ENCODE results near the gene SLC7A4. TPM values are rescaled to one million over a fixed set of nuclear protein-coding genes. Genes with fewer than 3 reads are reported as not detected.

SLC7A4 gene
- total RNA-seq, 1 experiment from 2014 or later = not detected

DNA sequence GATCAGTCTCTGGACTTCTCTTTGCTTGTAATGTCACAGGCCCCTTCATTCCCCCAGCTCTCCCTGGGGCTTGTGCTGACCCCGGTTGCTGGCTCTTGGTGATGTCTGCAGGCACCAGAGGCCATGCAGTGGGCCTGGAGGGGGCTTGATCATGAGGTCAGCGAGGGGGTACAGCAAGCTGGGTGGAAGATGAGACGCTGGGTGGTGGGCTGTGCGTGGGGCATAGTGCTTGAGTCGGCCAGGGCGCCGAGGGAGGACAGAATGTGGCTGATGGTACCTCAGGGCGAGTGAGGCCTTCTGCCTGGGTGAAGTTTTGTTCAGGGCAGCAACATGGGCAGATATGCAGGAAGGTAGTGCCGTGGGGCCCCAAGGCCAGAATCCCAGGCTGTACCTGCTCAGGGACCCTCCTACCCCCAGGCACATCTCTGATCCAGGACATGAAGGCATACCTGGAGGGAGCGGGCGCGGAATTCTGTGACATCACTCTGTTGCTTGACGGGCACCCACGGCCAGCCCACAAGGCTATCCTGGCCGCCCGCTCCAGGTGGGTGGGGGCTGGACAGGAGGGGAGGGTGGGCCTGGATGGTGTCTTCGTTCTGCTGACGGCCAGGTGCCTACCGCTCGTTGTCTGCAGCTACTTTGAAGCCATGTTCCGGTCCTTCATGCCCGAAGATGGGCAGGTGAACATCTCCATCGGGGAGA is 36.9 kb downstream of the SLC7A4 start:
- in situ Hi-C loops (cut with HindIII; ENCODE audit: low pct_unique_long_range_greater_than_20kb, low sequenced_read_pairs) = no loop called here
- no peak for DNase-seq (ENCODE audit: low read depth)

- no peak for DNase-seq (ENCODE audit: low read depth)
- in situ Hi-C loops (cut with HindIII; ENCODE audit: low pct_unique_long_range_greater_than_20kb, low sequenced_read_pairs) = no loop called here
Measured at GRCh38 chr22:20994902-20995241, 37.5 kb downstream of the SLC7A4 start.

DNA sequence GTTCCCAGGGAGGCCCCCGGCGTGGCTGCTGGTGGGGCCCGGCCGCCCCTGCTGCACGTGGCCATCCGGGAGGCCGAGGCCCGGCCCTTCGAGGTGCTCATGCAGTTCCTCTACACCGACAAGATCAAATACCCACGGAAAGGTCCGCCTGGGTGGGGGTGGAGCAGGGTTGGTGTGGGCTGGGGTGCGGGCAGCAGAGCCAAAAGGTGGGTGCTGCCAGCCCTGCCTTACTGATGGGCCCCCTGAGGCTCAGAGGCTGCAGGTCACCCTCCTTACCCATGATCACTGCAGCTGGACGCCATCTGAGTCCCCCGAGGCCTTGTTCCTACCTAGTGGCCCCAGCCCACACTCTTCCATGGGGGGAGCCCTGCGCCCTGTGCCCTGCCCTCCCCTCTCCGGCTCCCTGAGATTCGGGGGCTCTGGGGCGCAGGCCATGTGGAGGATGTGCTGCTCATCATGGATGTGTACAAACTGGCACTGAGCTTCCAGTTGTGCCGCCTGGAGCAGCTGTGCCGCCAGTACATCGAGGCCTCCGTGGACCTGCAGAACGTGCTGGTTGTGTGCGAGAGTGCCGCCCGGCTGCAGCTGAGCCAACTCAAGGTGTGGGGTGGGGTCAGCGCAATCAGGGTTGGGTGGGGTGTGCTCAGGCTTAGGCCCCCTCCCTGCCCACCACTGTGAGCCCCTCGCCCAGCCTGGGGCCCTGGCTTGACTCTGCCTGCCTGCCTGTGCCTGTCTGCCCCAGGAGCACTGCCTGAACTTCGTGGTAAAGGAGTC is 38.0 kb downstream of the SLC7A4 start:
- in situ Hi-C loops (cut with HindIII; ENCODE audit: low pct_unique_long_range_greater_than_20kb, low sequenced_read_pairs) = no loop called here
- DNase-seq (ENCODE audit: low read depth) = no peak

GRCh38 chr22:20993304-20994127 is 38.8 kb downstream of the SLC7A4 start:
- in situ Hi-C loops (cut with HindIII; ENCODE audit: low pct_unique_long_range_greater_than_20kb, low sequenced_read_pairs) = no loop called here
- no peak for DNase-seq (ENCODE audit: low read depth)

DNA sequence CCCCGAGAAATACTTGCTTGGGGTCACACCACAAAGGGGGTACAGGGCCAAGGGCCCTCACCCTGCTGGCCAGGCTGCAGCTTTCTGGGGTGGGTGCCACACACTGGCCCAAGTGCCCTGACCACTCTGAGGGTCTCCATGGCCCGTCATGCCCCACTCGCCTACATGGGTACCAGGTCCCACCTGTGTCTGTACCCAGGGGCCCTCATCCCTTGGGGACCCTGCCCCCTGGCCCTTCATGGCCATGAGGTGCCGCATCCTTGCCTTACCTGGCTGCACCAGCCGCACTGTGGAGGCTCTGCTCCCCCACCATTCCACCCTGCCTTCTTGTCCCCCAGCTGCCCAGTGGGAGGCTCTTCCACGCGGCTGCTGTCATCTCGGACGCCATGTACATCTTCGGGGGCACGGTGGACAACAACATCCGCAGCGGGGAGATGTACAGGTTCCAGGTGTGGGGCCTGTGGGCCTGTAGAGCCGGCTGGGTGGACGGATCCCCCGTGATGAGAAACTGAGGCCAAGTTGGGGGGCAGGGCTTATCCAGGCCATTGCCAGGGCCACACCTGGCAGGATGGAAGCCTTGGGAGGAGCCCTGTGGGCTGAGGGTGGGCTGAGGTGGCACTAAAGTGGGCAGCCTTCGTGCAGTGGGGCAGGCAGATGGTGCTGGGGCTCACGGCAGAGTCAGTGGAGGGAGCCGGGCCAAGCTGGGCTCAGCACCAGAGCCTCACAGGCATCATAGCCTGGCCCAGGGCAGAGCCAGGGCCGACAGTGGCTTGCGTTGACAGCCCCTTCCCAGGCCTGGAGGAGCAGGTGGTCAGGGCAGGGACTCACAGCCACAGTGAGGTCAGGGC is 39.7 kb downstream of the SLC7A4 start:
- no peak for DNase-seq (ENCODE audit: low read depth)
- in situ Hi-C loops (cut with HindIII; ENCODE audit: low pct_unique_long_range_greater_than_20kb, low sequenced_read_pairs) = no loop called here

DNA sequence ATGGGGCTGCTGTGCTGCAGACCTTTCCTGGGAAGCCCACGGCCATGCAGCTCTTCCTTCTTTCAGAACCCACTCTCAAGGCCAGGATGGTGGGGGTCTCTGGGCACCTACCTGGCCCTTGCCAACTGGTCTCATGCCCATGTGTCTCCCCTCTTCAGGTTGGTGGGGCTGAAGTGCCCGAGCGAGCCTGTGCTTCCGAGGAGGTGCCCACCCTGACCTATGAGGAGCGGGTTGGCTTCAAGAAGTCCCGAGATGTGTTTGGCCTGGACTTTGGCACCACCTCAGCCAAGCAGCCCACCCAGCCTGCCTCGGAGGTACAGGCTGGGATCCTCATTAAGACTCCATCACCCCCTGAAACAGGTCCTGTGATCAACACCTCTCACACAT is 40.3 kb downstream of the SLC7A4 start:
- in situ Hi-C loops (cut with HindIII; ENCODE audit: low pct_unique_long_range_greater_than_20kb, low sequenced_read_pairs) = no loop called here
- DNase-seq (ENCODE audit: low read depth) = no peak

DNA sequence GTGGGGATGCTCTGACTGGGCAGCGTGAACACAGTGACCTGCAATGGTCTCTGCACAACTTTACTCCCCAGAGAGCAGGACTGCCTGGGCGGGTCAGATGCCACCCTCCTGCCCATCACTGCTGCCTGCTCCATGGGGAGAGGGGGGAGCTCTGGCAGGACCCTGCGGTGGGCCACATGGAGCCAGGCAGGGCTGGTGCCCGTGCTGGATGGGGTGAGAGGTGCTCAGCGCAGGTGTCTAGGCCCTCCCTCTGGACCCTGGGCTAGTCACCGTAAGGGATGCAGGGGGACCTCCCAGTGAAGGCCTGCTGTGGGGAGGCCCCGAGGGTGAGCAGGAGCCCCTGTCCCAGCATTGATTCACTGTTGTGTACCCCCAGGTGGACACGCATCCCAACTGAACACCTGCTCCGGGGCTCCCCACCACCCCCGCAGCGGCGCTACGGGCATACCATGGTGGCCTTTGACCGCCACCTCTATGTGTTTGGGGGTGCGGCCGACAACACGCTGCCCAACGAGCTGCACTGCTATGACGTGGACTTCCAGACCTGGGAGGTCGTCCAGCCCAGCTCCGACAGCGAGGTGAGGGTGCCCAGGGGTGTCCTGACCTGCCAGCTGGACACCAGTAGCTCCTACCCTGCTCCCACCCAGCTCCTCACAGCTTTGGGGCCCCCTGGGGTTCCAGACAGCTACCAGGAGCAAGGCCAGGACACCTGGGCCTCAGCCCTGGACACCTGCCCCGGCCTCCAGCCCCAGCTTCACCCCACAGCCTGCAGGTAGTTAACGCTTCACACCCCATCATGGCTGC is 40.9 kb downstream of the SLC7A4 start:
- no peak for DNase-seq (ENCODE audit: low read depth)
- in situ Hi-C loops (cut with HindIII; ENCODE audit: low pct_unique_long_range_greater_than_20kb, low sequenced_read_pairs) = no loop called here

GRCh38 chr22:20990184-20991180 is 41.9 kb downstream of the SLC7A4 start:
- in situ Hi-C loops (cut with HindIII; ENCODE audit: low pct_unique_long_range_greater_than_20kb, low sequenced_read_pairs) = no loop called here
- no peak for DNase-seq (ENCODE audit: low read depth)

DNA sequence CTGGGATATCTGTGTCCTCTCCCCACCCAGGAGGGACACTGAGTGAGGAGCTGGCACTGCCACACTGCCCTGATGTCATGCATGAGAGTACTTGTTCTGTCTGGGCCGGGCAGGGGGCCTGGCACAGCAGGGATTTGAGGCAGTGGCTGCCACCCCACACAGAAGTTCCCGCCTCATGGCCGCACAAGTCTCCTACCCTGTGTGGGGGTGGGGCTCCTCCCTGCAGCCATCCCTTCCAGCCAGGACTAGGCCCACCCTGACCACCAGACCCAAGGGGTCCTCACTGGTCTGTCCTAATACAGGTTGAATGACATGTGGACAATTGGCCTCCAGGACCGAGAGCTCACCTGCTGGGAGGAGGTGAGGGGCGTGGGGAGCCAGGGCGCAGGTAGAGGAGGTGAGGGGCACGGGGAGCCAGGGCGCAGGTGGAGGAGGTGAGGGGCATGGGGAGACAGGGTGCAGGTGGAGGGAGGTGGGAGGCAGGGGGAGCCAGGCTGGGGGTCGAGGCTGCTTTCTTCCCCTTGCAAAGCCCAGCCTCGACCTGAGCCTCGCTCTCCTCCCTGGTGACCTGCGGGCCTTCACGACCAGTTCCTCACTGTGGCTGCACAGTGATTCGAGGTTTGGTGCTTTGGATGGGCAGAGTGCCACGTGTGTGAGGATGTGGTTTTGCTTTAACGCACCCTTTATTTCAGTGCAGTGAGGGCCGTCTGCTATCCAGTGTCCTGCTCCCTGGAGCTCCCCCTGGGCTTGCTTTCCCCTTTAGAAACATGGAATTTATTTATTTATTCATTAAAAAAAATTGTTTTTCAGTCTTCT is 42.8 kb downstream of the SLC7A4 start:
- in situ Hi-C loops (cut with HindIII; ENCODE audit: low pct_unique_long_range_greater_than_20kb, low sequenced_read_pairs) = no loop called here
- no peak for DNase-seq (ENCODE audit: low read depth)

GRCh38 chr22:20988573-20989322 is 43.6 kb downstream of the SLC7A4 start:
- DNase-seq (ENCODE audit: low read depth) = no peak
- in situ Hi-C loops (cut with HindIII; ENCODE audit: low pct_unique_long_range_greater_than_20kb, low sequenced_read_pairs) = no loop called here

DNA sequence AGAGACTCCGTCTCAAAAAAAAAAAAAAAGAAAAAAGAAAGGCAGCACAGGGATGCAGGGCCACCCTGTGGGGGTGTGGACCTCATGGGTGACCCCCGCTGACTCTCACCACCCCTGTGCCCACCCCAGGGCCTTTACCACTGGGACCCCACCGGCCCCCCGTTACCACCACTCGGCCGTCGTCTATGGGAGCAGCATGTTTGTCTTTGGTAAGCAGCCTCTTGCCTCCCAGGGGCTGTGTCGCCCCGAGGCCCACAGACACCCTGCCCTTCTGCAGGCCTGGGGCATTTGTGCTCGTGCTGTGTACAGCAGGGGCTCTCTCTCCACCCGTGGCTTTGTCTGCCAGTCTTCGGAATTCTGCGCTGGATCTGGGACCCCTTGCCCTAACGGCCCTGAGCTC is 45.0 kb downstream of the SLC7A4 start:
- no peak for DNase-seq (ENCODE audit: low read depth)
- in situ Hi-C loops (cut with HindIII; ENCODE audit: low pct_unique_long_range_greater_than_20kb, low sequenced_read_pairs) = no loop called here

- DNase-seq (ENCODE audit: low read depth) = no peak
- in situ Hi-C loops (cut with HindIII; ENCODE audit: low pct_unique_long_range_greater_than_20kb, low sequenced_read_pairs) = no loop called here
Measured at GRCh38 chr22:20986365-20986764, 46.0 kb downstream of the SLC7A4 start.

DNA sequence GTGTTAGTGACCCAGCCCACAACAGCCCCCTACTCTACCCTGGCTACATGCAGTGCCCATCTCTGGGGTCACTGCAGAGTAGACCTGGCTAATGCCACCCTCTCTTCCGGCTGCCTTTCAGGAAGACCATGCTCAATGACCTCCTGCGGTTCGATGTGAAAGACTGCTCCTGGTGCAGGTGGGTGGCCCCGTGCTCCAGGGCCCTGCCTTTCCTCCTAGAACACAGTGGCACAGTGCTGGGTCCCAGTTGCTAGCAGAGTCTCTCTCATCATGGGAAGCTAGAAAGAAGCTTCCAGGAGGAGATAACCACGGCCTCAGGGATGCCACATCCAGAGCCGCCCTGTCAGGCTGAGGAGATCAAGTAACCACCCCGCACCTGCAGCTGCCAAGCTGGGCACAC is 46.6 kb downstream of the SLC7A4 start:
- in situ Hi-C loops (cut with HindIII; ENCODE audit: low pct_unique_long_range_greater_than_20kb, low sequenced_read_pairs) = no loop called here
- no peak for DNase-seq (ENCODE audit: low read depth)

- DNase-seq (ENCODE audit: low read depth) = no peak
- in situ Hi-C loops (cut with HindIII; ENCODE audit: low pct_unique_long_range_greater_than_20kb, low sequenced_read_pairs) = no loop called here
Measured at GRCh38 chr22:20983081-20983771, 49.1 kb downstream of the SLC7A4 start.

DNA sequence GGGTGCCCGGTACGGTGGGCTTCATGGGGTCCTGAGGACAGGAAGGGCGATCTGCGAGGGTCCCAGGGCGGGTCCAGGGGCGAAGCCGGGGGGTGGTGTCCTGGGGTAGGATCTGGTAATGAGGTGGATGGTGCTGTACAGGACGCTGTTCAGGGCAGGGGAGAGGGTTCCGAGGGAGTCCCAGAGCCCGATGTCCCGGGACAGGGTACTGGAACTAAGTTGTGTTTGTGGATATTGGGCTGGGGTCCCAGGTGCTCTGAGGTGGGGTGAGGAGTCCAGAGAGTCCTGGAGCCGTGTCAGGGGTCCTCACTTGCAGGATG is 49.8 kb downstream of the SLC7A4 start:
- in situ Hi-C loops (cut with HindIII; ENCODE audit: low pct_unique_long_range_greater_than_20kb, low sequenced_read_pairs) = no loop called here
- DNase-seq (ENCODE audit: low read depth) = no peak

All from Caki2 (cell line).